Skin epidermis (tissue), 12 donors: ENCODE measurements around the gene ZCCHC24.
A peak's percentile ranks its signal among the peaks of the same experiment; 100 is the strongest.
"Not testable (repeated sequence)": the region's sequence is repeated elsewhere in the genome, so short reads cannot be mapped to it uniquely, and the experiment has no call there.

Source experiments
- H3K27ac ChIP-seq, 21 experiments: fragments of 200-600 bp; sonication (generic) in 11 of 21; one replicate each; pipeline ENCODE4 v1.5.0; 2020; ENCODE audit warnings: mild to moderate bottlenecking in 3 of 21, inconsistent platforms in 2 of 21, moderate library complexity in 2 of 21
- H3K4me3 ChIP-seq, 7 experiments: fragments of 200-600 bp; sonication (generic) in 2 of 7; one replicate each; pipeline ENCODE4 v1.5.0; 2020; ENCODE audit warnings: inconsistent platforms in 2 of 7, mild to moderate bottlenecking in 2 of 7, moderate library complexity in 1 of 7

The ZCCHC24 gene

GRCh38 chr10:79449181-79450146 lies 4.0 kb upstream of the ZCCHC24 start:
- Histone ChIP-seq H3K27ac (no peak overlapping the region), H3K4me3 (no peak overlapping the region)

- Histone ChIP-seq H3K27ac (no peak overlapping the region), H3K4me3 (no peak overlapping the region)
These were observed 3.3 kb upstream of the ZCCHC24 start for GRCh38 chr10:79448732-79449049.

- no peak overlapping the region for H3K27ac ChIP-seq
- no peak overlapping the region for H3K4me3 ChIP-seq
These were observed 2.7 kb upstream of the ZCCHC24 start for GRCh38 chr10:79447911-79448731.

GRCh38 chr10:79447249-79447648 lies 1.8 kb upstream of the ZCCHC24 start:
- not testable (repeated sequence) for H3K4me3 ChIP-seq
- H3K27ac ChIP-seq = peak overlapping the region in 1 of 21 experiments; percentile 53

- H3K4me3 ChIP-seq = peak overlapping the region; percentile 51 to 87 (median 77)
- peak overlapping the region in 15 of 21 experiments; percentile 6 to 94 (median 66) for H3K27ac ChIP-seq
These were observed 1.3 kb upstream of the ZCCHC24 start for GRCh38 chr10:79446758-79447084.

- peak overlapping the region; percentile 51 to 87 (median 77) for H3K4me3 ChIP-seq
- peak overlapping the region in 18 of 21 experiments; percentile 6 to 94 (median 60) for H3K27ac ChIP-seq
These were observed 743 bp upstream of the ZCCHC24 start for GRCh38 chr10:79445977-79446757.

- Histone ChIP-seq H3K27ac (peak overlapping the region; percentile 64 to 94 (median 86)), H3K4me3 (peak overlapping the region; percentile 51 to 87 (median 77))
These were observed 965 bp downstream of the ZCCHC24 start for GRCh38 chr10:79444199-79445119.

- peak overlapping the region; percentile 51 to 87 (median 77) for H3K4me3 ChIP-seq
- H3K27ac ChIP-seq = peak overlapping the region in 16 of 21 experiments; percentile 6 to 94 (median 86)
These were observed 1.9 kb downstream of the ZCCHC24 start for GRCh38 chr10:79443338-79444198.

GRCh38 chr10:79442171-79443040 lies 3.0 kb downstream of the ZCCHC24 start:
- H3K4me3 ChIP-seq = no peak overlapping the region
- peak overlapping the region in 5 of 21 experiments; percentile 40 to 94 (median 47) for H3K27ac ChIP-seq

- Histone ChIP-seq H3K27ac (peak overlapping the region in 5 of 21 experiments; percentile 8 to 47 (median 16)), H3K4me3 (no peak overlapping the region)
These were observed 4.0 kb downstream of the ZCCHC24 start for GRCh38 chr10:79441433-79441832.

- Histone ChIP-seq H3K4me3 (no peak overlapping the region), H3K27ac (peak overlapping the region in 5 of 21 experiments; percentile 12 to 51 (median 38))
These were observed 5.1 kb downstream of the ZCCHC24 start for GRCh38 chr10:79440281-79440680.

GRCh38 chr10:79438699-79439085 lies 6.7 kb downstream of the ZCCHC24 start:
- no peak overlapping the region for H3K4me3 ChIP-seq
- H3K27ac ChIP-seq = peak overlapping the region in 8 of 21 experiments; percentile 1 to 83 (median 60)

GRCh38 chr10:79438021-79438698 lies 7.3 kb downstream of the ZCCHC24 start:
- Histone ChIP-seq H3K4me3 (no peak overlapping the region), H3K27ac (peak overlapping the region in 11 of 21 experiments; percentile 1 to 83 (median 48))

- H3K27ac ChIP-seq = peak overlapping the region in 13 of 21 experiments; percentile 1 to 89 (median 67)
These were observed 8.2 kb downstream of the ZCCHC24 start for GRCh38 chr10:79437111-79437814.

GRCh38 chr10:79436850-79437103 lies 8.6 kb downstream of the ZCCHC24 start:
- Histone ChIP-seq H3K4me3 (no peak overlapping the region), H3K27ac (peak overlapping the region in 15 of 21 experiments; percentile 11 to 92 (median 75))

More at GRCh38 chr10:79437111-79437814, 8.2 kb downstream of the ZCCHC24 start:
- no peak overlapping the region for H3K4me3 ChIP-seq
